Ascending aorta (tissue), 2 donors: ENCODE data around the gene RPS23. TPM values are rescaled to one million over a fixed set of nuclear protein-coding genes. Genes with fewer than 3 reads are reported as not detected.

Experiments used
- DNase-seq, 2 donors: peaks; one replicate each; pipeline ENCODE4 v3.0.0-alpha.2; 2019; ENCODE audit warnings: low spot score in 2 of 2
- H3K27ac ChIP-seq, 2 donors: fragments of 200-600 bp; sonication (generic); one replicate each; pipeline ENCODE4 v1.5.1; 2016 to 2017; ENCODE audit warnings: mild to moderate bottlenecking in 1 of 2
- H3K27me3 ChIP-seq: fragments of 200-600 bp; sonication (generic); one replicate; pipeline ENCODE4 v1.5.1; 2017
- H3K36me3 ChIP-seq, 2 donors: fragments of 200-600 bp; sonication (generic); one replicate each; pipeline ENCODE4 v1.5.1; 2016
- H3K4me1 ChIP-seq, 2 donors: fragments of 200-600 bp; sonication (generic); one replicate each; pipeline ENCODE4 v1.5.1; 2016 to 2017; ENCODE audit warnings: mild to moderate bottlenecking in 1 of 2
- H3K4me3 ChIP-seq, 2 donors: fragments of 200-600 bp; sonication (generic); one replicate each; pipeline ENCODE4 v1.5.1; 2016 to 2017; ENCODE audit warnings: mild to moderate bottlenecking in 1 of 2
- H3K9me3 ChIP-seq, 2 donors: fragments of 200-600 bp; sonication (generic); one replicate each; pipeline ENCODE4 v1.5.1; 2016
- intact Hi-C: fragments of 100-400 bp; cut with DNase I; formaldehyde crosslinking; loops from one replicate; pipeline ENCODE4 v1.15.1; 2023
- total RNA-seq: library from RNA; depleted of rRNA; stranded (reverse); fragments of >200 nt; gene quantifications from one replicate; pipeline ENCODE4 v1.1.0, GENCODE V29; 2016
- TF ChIP-seq, protein P1 (sequence below), 3 experiments: fragments of 200-600 bp in 2 of 3; fragments of 450-650 bp in 1 of 3; sonication (generic) in 2 of 3; IDR thresholded peaks; one replicate each; pipeline ENCODE4 v1.5.1; 2016 to 2019; ENCODE audit warnings: antibody characterized with exemption in 3 of 3, mild to moderate bottlenecking in 1 of 3, moderate library complexity in 1 of 3

Gene RPS23
- total RNA-seq, 1 donor from 2014 or later = 1,118 TPM

- H3K27ac ChIP-seq = no peak overlapping the region
- no peak for DNase-seq
- H3K4me1 ChIP-seq = no peaks in the 10 kb centered on the region
- no peaks in the 10 kb centered on the region for H3K36me3 ChIP-seq
- H3K4me3 ChIP-seq = no peak overlapping the region
- H3K9me3 ChIP-seq = no peaks in the 10 kb centered on the region
- TF ChIP-seq, protein P1, sequence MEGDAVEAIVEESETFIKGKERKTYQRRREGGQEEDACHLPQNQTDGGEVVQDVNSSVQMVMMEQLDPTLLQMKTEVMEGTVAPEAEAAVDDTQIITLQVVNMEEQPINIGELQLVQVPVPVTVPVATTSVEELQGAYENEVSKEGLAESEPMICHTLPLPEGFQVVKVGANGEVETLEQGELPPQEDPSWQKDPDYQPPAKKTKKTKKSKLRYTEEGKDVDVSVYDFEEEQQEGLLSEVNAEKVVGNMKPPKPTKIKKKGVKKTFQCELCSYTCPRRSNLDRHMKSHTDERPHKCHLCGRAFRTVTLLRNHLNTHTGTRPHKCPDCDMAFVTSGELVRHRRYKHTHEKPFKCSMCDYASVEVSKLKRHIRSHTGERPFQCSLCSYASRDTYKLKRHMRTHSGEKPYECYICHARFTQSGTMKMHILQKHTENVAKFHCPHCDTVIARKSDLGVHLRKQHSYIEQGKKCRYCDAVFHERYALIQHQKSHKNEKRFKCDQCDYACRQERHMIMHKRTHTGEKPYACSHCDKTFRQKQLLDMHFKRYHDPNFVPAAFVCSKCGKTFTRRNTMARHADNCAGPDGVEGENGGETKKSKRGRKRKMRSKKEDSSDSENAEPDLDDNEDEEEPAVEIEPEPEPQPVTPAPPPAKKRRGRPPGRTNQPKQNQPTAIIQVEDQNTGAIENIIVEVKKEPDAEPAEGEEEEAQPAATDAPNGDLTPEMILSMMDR (IDR thresholded peaks at IDR 0.05) = no peak
- no peaks in the 10 kb centered on the region for H3K27me3 ChIP-seq
- intact Hi-C loops = no loop called here
Measured at GRCh38 chr5:82297711-82298110, 19.6 kb upstream of the RPS23 start.

DNA sequence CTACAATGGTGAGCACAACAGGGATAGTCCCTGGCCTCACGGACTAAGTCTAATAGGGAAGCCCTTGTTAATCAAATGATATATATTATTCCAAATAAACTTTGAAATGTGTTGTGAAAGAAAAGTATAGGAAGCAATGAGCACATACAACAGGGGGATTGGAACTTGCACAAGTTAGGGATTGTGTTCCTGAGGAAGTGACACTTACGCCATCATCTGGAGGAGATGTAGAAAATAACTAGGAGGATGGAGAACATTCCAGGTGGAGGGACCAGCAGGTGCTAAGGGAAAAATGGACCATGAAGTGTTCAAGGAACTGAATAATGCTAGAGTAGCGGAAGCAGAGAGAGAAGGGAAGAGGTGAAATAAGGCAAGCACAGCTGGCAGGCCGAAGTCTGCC lies 18.8 kb upstream of the RPS23 start:
- intact Hi-C loops = no loop called here
- H3K9me3 ChIP-seq = no peaks in the 10 kb centered on the region
- no peaks in the 10 kb centered on the region for H3K4me1 ChIP-seq
- DNase-seq = no peak
- TF ChIP-seq, protein P1 (IDR thresholded peaks at IDR 0.05) = no peak
- H3K4me3 ChIP-seq = no peak overlapping the region
- H3K27ac ChIP-seq = no peak overlapping the region
- H3K36me3 ChIP-seq = no peaks in the 10 kb centered on the region
- no peaks in the 10 kb centered on the region for H3K27me3 ChIP-seq

DNA sequence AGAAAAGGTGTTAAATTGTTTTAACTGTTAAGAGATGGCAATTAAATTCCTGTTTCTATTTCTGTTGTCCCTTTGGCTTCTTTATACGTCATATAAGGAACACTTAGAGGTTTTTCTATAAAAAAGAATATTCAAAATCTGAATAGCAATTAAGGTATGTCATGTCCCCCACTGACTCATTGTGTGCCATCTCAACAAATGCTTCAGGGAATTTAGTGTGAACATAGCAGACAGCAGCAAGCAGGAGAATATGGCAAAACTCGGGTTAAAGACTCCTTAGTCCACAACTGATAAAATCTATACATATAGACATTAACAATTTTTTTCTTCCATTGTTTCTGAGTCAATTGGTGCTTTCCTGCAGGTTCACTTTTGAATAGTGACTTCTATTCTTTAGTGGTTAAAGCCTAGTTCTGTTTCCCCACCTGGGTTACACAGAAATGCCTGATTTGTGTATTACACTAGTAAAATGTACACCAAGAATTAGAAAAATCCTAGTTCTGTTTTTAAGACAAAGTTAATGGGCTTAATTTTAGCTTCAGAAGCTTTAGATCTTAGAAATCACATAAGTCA lies 17.9 kb upstream of the RPS23 start:
- DNase-seq = no peak
- H3K4me1 ChIP-seq = no peaks in the 10 kb centered on the region
- no peak overlapping the region for H3K27ac ChIP-seq
- H3K4me3 ChIP-seq = no peak overlapping the region
- intact Hi-C loops = no loop called here
- H3K36me3 ChIP-seq = no peaks in the 10 kb centered on the region
- TF ChIP-seq, protein P1 (IDR thresholded peaks at IDR 0.05) = no peak
- no peaks in the 10 kb centered on the region for H3K27me3 ChIP-seq
- no peaks in the 10 kb centered on the region for H3K9me3 ChIP-seq

GRCh38 chr5:82295144-82295543 lies 17.0 kb upstream of the RPS23 start:
- no peak for DNase-seq
- Histone ChIP-seq H3K27ac (no peak overlapping the region), H3K4me1 (no peaks in the 10 kb centered on the region), H3K27me3 (no peaks in the 10 kb centered on the region), H3K36me3 (no peaks in the 10 kb centered on the region), H3K9me3 (no peaks in the 10 kb centered on the region), H3K4me3 (no peak overlapping the region)
- intact Hi-C loops = no loop called here
- TF ChIP-seq, protein P1 (IDR thresholded peaks at IDR 0.05) = no peak

GRCh38 chr5:82291420-82291819 lies 13.3 kb upstream of the RPS23 start:
- no peak for DNase-seq
- intact Hi-C loops = no loop called here
- Histone ChIP-seq H3K4me3 (no peak overlapping the region), H3K36me3 (no peaks in the 10 kb centered on the region), H3K9me3 (no peaks in the 10 kb centered on the region), H3K27me3 (no peaks in the 10 kb centered on the region), H3K4me1 (no peaks in the 10 kb centered on the region), H3K27ac (no peak overlapping the region)
- TF ChIP-seq, protein P1 (IDR thresholded peaks at IDR 0.05) = no peak

GRCh38 chr5:82290908-82291307 lies 12.8 kb upstream of the RPS23 start:
- no peak for DNase-seq
- H3K4me3 ChIP-seq = no peak overlapping the region
- intact Hi-C loops = no loop called here
- no peak overlapping the region for H3K27ac ChIP-seq
- no peaks in the 10 kb centered on the region for H3K36me3 ChIP-seq
- no peaks in the 10 kb centered on the region for H3K4me1 ChIP-seq
- H3K9me3 ChIP-seq = no peaks in the 10 kb centered on the region
- no peaks in the 10 kb centered on the region for H3K27me3 ChIP-seq
- TF ChIP-seq, protein P1 (IDR thresholded peaks at IDR 0.05) = no peak
